Measurements from ENCODE around the gene DDX60.
A peak's percentile ranks its signal among the peaks of the same experiment; 100 is the strongest.

GRCh38 chr4:168318266-168318895, at the start of gene DDX60:
- TF ChIP-seq, protein P1, sequence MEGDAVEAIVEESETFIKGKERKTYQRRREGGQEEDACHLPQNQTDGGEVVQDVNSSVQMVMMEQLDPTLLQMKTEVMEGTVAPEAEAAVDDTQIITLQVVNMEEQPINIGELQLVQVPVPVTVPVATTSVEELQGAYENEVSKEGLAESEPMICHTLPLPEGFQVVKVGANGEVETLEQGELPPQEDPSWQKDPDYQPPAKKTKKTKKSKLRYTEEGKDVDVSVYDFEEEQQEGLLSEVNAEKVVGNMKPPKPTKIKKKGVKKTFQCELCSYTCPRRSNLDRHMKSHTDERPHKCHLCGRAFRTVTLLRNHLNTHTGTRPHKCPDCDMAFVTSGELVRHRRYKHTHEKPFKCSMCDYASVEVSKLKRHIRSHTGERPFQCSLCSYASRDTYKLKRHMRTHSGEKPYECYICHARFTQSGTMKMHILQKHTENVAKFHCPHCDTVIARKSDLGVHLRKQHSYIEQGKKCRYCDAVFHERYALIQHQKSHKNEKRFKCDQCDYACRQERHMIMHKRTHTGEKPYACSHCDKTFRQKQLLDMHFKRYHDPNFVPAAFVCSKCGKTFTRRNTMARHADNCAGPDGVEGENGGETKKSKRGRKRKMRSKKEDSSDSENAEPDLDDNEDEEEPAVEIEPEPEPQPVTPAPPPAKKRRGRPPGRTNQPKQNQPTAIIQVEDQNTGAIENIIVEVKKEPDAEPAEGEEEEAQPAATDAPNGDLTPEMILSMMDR (IDR thresholded peaks at IDR 0.05) = peak; percentile 41 to 56 (median 43)
- no peak for TF ChIP-seq POLR2A (IDR thresholded peaks at IDR 0.05; ENCODE audit: low read depth)
